Bone marrow (tissue), 2 donors: Measurements from ENCODE around the gene JUN.
A peak's percentile ranks its signal among the peaks of the same experiment; 100 is the strongest.

Experiments
- DNase-seq, 2 donors: peaks; one replicate each; lab custom pipeline; 2025; lab: John Stamatoyannopoulos, UW

JUN gene

DNA sequence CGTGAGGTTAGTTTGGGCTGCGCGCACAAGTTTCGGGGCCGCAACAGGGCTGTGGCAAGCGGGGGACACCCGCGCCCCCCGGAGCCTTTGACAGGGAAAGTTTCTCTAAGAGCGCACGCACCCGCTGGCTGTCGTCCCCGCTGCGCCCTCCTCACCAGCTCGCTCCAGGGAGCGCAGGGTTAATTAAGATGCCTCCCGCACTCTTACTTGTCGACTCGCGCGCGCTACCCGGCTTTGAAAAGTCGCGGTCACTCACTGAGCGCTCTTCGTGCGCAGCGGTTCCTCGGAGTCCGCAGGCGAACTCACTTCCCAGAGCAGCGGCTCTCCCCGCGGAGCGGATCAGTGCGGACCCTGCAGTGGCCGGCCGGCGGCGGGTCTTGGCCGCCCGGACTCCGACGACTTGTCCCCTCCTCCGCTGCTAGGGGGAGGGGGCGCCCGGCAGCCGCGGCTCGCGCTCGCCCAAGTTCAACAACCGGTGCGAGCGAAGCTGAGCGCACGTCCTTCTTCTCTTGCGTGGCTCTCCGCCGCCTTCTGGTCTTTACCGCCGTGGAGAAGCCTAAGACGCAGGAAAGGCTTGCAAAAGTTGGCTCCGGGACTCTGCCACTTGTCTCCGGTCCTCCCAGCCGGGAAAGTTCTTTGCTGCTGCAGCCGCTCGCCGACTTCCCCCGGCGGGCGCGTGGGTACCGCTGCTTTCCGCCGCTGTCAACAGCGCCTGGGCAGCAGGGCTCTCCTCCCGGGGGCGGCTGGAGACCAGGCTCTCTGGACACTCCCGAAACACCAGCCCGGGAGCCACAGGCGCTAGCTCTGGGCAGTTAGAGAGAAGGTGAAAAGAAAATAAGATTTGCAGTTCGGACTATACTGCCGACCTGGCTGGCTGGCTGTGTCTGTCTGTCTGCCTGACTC lies 506 bp downstream of the JUN start:
- DNase-seq: no peak

DNA sequence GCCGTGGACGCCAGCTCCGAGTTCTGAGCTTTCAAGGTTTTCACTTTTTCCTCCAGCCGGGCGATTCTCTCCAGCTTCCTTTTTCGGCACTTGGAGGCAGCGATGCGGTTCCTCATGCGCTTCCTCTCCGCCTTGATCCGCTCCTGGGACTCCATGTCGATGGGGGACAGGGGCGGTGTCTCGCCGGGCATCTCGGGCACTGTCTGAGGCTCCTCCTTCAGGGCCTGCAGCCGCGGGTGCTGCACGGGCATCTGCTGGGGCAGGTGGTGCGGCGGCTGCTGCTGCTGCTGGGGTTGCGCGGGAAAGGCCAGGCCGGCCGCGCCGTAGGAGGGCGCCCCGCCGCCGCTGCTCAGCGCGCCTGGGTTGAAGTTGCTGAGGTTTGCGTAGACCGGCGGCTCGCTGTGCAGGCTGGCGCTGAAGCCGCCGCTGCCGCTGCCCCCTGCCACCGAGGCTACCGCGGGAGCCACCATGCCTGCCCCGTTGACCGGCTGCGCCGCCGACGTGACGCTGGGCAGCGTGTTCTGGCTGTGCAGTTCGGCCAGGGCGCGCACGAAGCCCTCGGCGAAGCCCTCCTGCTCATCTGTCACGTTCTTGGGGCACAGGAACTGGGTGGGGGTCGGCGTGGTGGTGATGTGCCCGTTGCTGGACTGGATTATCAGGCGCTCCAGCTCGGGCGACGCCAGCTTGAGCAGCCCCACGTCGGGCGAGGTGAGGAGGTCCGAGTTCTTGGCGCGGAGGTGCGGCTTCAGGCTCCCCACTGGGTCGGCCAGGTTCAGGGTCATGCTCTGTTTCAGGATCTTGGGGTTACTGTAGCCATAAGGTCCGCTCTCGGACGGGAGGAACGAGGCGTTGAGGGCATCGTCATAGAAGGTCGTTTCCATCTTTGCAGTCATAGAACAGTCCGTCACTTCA lies 1.4 kb downstream of the JUN start:
- peak in 1 of 2 donors; percentile 49 for DNase-seq

- DNase-seq: peak in 1 of 2 donors; percentile 49
Measured at GRCh38 chr1:58781541-58782177, 2.2 kb downstream of the JUN start.

- DNase-seq: no peak
Measured at GRCh38 chr1:58780836-58781452, 2.9 kb downstream of the JUN start.

DNA sequence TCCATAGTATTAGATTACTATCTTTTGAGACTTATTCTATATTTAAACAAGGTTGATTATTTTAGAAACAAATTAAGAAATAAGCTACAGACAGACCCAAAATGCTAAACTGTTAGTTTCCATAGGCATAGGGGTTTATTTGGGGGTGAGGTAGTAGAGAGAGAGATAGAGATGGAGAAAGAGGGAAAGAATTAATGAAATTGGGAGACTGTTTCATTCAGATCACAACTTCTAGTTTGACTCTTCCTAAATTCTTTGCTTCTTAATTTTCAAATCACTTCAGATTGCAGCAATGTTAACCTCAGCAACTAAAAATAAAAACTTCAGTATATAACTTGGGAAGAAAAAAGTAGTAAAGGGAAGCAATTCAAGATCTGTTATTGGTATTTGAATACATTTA lies 3.4 kb downstream of the JUN start:
- no peak for DNase-seq

DNA sequence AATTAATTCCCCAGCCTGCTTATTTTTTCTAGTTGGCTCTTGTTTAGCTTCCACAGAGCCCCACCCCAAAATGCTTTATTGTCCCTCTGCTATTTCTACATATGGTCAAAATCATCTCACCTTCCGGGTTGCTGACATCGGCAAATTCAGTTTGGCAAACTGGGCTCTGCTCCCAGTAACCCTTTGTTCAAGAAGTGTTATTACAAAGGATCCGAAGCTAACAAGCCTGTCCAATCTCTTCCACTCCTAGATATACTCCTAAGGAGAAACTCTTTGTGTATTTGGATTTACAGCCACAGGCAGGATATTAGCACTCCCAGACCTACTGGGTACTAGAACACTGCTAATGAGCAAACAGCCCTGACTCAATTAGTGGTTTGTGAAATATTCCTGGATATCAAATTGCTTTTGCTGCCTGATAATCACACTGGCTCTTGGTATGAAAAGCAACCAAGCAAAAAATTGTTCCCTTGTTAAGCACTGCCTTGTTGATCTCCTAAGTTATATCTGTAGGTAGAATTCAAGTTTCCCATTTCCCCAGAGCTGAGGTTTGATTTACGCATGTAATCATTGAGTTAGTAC lies 4.0 kb downstream of the JUN start:
- no peak for DNase-seq

DNA sequence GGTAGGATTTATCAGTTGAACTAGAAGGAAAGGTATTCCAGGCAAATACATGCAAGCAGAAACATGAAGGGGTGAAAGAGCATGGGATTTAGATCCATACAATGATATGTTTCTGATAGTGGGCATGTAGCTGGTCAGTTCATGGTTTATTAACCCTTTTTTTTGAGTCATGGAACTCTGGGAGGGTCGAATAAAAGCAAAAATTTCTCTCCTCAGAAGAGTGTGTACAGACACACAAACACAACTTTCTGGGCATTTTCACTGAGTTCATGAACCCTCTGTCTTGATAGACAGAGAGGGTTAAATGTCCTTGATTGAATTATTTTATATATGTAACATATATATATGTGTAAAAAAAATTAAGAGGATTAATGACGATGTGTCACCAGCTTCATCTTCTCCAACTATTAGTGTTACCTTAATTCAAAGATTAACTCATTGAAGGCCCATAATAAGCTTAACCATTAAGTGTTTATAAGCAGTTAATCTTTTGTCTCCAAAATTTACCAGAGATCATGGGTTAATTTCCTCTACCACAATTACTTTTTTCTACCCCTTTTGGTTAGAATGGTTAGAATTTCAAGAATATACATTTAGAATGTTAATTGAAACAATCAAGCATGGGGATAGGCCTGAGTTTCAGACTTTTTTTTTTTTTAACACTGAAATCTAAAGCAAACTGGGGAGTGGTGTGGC lies 4.6 kb downstream of the JUN start:
- no peak for DNase-seq

DNA sequence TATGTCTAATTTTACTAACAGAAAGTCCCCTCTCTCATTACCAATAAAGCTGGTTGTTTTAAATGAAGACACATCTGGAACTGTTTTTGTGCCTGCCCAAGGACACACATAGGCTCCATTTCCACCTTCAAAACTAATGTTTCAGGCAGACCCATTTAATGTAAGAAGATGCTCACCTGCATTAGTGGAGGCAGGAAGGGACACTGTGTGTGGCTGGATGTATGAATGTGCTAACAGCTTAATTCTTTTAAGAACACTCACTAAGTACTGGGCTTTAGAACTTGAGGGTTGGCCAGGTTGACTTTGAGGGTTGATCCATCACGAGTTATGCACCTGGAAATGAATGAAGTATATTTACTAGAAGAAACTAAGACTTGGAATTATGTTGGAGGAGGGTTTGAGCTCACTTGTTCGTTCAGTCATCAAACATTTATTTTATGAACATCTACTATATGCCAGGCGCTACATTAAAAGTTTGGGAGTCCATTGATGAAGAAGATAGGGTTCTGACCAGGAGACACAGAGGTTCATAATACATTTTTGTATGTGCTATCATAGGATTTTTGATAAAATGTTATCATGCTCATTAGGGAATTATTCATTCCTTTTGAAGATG lies 5.4 kb downstream of the JUN start:
- no peak for DNase-seq

GRCh38 chr1:58774027-58774426 lies 9.8 kb downstream of the JUN start:
- DNase-seq: no peak

DNA sequence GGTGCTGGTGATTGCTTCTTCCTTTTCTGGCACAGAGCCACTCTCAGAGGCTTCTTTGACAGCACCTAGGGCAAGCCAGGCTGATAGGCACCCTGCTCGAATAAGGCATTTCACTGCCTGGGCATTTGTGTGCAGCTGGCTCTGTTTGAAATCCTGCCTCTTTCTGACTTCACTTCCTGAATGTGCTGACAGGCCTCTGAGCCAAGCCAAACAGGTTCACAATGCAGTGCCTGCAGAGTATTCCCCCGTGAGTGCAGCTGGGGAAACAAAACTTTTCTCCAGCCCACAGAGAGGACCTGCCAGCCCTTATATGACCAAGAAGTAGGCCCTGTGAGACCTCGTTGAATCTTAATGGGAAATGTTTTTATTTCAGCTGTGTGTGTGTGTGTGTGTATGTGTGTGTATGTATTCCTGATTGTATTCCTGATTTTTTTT lies 10.4 kb downstream of the JUN start:
- DNase-seq: peak in 1 of 2 donors; percentile 45

DNA sequence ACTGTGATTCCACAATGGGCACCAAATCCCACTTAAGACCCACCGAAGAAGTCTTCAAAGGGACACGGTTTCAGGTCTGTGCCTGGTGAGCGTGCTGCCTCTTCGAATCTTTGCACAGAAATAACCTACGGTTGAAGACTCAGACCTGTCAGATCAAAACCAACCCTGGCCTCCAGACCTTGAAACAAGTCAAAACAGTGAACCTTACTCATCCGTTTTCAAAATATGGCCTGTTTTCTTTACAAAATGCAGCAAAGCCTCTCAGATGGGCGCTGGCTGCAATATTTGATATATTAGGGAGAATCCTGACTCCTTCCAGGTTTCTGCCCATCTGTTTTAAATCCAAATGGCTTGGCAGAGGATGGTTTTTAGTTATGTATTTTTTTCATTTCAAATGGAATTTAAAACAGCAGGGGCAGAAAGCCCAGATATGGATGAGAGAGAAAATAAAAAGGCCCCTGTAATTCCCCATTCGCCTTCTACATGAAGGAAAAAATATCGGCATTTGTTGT lies 14.0 kb downstream of the JUN start:
- DNase-seq: no peak

DNA sequence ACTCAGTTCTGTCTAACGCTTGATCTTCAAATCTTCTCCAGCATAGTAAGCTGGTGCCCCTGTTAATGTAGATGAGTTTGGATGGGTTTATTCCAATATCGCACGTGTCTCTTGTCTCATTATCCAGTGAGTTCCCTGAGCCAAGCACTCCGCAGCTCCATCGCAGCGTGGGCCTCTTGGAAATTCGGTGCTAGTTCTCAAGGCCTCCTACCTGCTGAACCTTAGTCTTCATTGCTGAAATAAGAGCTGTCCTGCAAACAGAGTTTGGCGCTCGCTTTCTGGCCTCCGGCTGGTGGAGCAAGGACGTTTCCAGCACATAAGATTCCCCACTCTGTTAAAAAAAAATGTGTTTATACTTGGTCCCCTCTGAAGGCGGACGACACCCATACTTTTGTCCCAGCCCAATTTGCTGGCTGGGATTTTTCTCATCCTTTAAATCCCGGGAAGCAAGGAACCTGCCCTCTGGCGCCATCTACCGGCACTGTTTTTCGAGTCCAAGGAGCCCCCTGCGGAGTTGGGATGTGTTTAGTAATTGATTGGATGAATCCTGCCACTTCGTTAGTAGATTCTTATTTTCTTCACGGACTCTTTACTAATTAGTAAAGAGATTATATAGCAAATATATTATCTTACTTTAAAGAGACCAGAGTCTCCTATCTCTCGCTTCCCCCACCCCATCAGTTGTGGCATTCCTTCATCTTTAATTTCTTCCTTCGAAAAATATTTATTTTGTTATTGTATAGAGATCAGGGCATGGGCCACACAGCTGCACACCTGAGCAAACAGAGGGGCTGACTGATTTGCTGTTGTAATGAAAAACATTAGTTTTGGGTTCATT lies 14.7 kb downstream of the JUN start:
- peak in 1 of 2 donors; percentile 5 for DNase-seq

GRCh38 chr1:58768191-58768731 lies 15.6 kb downstream of the JUN start:
- no peak for DNase-seq

GRCh38 chr1:58767143-58767542 lies 16.7 kb downstream of the JUN start:
- DNase-seq: no peak

DNA sequence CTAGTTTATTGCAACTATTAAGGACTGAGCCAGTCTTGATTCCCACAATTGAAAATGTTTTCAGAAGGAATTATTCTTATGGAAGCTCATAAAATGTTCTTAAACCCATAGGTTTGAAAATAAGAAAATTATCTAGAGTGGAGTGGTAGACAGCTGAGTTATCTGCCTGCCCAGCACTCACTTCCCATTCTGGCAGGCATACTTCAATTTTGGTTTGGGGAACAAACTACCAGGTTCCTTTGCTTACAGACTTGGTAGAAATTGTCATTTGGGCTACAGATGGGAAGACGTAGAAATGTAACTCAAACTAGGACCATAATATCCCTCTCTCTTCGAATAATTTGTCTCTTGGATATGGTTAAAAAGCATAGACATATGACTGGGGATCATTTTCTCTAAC lies 18.4 kb downstream of the JUN start:
- no peak for DNase-seq

DNA sequence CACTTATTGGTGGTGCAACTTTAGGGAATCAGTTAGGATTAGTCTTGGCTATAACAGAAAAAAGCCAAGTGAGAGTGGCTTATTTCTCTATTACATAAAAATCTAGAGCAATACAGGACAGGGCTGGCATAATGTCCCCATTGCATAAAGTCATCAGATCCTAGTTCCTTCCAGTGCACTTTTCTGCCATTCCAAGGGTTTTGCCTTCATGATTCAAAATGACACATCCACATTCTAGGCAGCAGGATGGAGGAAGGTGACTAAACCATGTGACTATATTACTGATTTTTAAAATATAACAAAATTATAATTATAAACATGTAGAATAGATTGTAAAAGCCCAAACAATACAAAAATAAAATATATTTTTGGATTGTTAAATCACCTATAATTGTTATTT lies 18.8 kb downstream of the JUN start:
- no peak for DNase-seq

DNA sequence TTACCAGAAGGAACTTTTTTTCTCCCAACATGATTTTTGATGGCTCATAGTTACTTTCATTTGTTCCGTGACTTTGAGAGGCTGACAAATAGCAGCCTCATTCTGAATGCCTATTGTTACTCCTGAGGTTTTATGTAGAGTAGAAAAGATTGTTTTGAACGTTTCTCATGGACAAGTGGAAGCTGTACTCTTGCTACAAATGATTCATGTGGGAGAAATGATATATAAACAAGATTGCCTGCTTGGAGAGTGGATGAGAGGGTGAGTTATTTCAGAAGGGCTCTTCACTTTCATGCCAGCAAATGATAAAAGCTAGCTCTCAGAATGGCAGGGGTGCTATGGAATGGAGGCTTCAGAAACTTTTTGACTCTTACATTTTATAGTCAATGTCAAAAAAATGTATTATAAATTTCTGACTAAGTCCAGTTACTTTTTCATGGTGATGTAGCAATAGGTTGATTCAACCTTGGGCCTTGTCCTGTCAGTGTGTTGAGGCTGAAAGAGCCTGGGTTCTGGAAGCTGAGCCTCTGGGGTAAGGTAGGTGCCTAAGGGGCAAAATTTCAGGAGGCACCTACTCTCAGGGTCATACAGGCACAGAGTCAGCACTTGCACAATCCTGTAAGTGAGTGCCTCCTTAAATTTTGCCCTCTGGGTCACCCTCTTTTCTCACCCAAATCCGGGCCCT lies 19.4 kb downstream of the JUN start:
- DNase-seq: no peak

DNA sequence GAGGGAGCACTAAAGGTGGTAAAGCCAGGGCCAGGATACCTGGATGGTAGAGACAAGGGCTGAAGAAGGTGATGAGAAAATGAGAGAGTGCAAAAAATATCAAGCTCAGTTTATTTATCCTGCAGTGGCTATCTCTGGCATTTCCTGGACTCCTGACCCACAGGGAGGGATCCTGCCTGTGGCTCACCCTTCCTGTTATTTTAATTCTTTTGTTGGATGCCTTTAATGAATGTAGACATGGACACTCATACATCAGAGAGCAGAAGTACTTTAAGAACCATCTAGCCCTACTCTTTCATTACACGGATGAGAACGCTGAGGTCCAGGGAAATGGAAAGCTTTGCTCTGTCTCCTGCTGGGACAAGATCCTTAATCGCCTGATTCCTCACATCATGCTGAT lies 20.6 kb downstream of the JUN start:
- no peak for DNase-seq
